Activated T-helper 1 cell treated with anti-CD3 and anti-CD28 coated beads, Interleukin-12 subunit alpha, Interleukin-12 subunit beta, Interleukin-2, Interleukin-4 antibody, amounts not matched to agents 30 ng/mL and 10 ng/mL and 1 ng/mL, durations not matched to agents 14 hours and 24 hours and 36 hours (primary cell): ENCODE measurements around the gene UNC93A. TPM values are rescaled to one million over a fixed set of nuclear protein-coding genes. Genes with fewer than 3 reads are reported as not detected.
"Not testable (repeated sequence)": the region's sequence is repeated elsewhere in the genome, so short reads cannot be mapped to it uniquely, and the experiment has no call there.

Source experiments
- DNase-seq: peaks from one replicate; pipeline ENCODE4 v3.0.0; 2021; ENCODE audit warnings: low spot score
- H3K27ac Mint-ChIP-seq: one replicate; pipeline ENCODE4 v1.8.0; 2021; ENCODE audit warnings: mild to moderate bottlenecking, mixed read lengths
- H3K27me3 Mint-ChIP-seq: one replicate; pipeline ENCODE4 v1.8.0; 2022; ENCODE audit warnings: mild to moderate bottlenecking, moderate library complexity, mixed read lengths; ENCODE audit not compliant: insufficient read depth
- H3K36me3 Mint-ChIP-seq: one replicate; pipeline ENCODE4 v1.8.0; 2021; ENCODE audit warnings: low read depth, mixed read lengths
- H3K4me1 Mint-ChIP-seq: one replicate; pipeline ENCODE4 v1.8.0; 2021; ENCODE audit warnings: low read depth, mixed read lengths
- H3K4me3 Mint-ChIP-seq: one replicate; pipeline ENCODE4 v1.8.0; 2021; ENCODE audit warnings: mild to moderate bottlenecking, moderate library complexity, mixed read lengths
- H3K9me3 Mint-ChIP-seq: one replicate; pipeline ENCODE4 v1.8.0; 2021; ENCODE audit warnings: mixed read lengths
- intact Hi-C: fragments of 100-400 bp; cut with micrococcal nuclease; formaldehyde crosslinking; loops from one replicate; pipeline ENCODE4 v1.15.1; 2024
- total RNA-seq: library from RNA; stranded (reverse); gene quantifications from 2 replicates; pipeline ENCODE4 v1.2.3, GENCODE V29; 2022

Gene UNC93A
- total RNA-seq, 1 donor from 2014 or later: not detected

- intact Hi-C loops: not testable (repeated sequence)
Observed at GRCh38 chr6:167318354-167318753, 27.2 kb downstream of the UNC93A start.

GRCh38 chr6:167318856-167319255, 27.7 kb downstream of the UNC93A start:
- not testable (repeated sequence) for H3K27ac Mint-ChIP-seq

More at GRCh38 chr6:167318354-167318753, 27.2 kb downstream of the UNC93A start:
- not testable (repeated sequence) for H3K27ac Mint-ChIP-seq, DNase-seq, H3K4me3 Mint-ChIP-seq, H3K4me1 Mint-ChIP-seq, H3K27me3 Mint-ChIP-seq, H3K9me3 Mint-ChIP-seq, H3K36me3 Mint-ChIP-seq

DNA sequence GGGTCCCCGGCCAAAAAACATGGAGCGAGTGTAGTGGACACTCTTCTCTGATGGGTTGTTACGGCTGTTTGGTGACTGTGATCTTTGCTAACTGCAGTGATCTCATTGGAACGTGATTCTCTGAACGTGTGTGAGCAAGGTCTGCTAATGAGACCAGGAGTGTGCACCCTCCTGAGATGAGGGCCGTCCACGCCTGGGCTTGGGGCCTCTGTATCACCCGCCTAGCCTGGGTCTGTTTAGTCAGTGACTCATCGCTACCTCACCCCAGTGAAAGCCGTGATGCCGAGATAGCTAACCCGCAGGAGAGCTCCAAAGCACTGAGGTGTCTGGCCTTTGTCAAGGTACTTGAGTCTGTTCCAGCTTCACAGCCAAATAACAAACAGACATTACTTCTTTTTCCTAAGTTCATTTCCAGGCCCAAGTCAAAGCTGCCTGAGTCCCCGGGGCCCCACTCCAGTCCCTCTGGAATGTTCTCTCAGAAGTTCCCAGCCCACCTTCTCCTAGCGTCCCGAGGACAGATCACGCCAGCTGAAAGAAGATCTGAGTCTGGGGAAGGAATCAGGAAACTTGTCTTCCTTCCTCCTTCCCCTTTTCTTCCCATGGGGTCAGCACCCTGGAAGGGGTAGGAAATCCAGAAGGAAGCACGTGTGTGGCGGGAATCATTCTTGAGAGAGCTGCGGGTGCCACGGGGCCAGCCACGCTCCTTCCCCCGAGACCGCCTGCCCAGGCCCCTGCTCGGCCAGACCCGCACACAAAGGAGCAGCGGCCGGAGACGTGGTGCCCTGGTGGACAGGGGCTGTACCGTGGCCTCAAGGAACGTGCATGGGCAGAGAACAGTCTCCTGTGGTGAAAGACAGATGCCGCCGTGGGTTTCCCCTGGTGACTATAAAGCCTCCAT, 29.0 kb downstream of the UNC93A start:
- not testable (repeated sequence) for H3K36me3 Mint-ChIP-seq

More at GRCh38 chr6:167318856-167319255, 27.7 kb downstream of the UNC93A start:
- DNase-seq, intact Hi-C loops, H3K4me1 Mint-ChIP-seq, H3K27me3 Mint-ChIP-seq, H3K36me3 Mint-ChIP-seq, H3K9me3 Mint-ChIP-seq, H3K4me3 Mint-ChIP-seq: not testable (repeated sequence)

GRCh38 chr6:167320754-167321056, 29.6 kb downstream of the UNC93A start:
- H3K36me3 Mint-ChIP-seq, H3K4me1 Mint-ChIP-seq, H3K4me3 Mint-ChIP-seq, H3K27ac Mint-ChIP-seq, intact Hi-C loops, H3K9me3 Mint-ChIP-seq, H3K27me3 Mint-ChIP-seq, DNase-seq: not testable (repeated sequence)

More for the DNA sequence above, 29.0 kb downstream of the UNC93A start:
- H3K4me1 Mint-ChIP-seq, H3K27me3 Mint-ChIP-seq, H3K27ac Mint-ChIP-seq, intact Hi-C loops, H3K4me3 Mint-ChIP-seq, DNase-seq, H3K9me3 Mint-ChIP-seq: not testable (repeated sequence)

DNA sequence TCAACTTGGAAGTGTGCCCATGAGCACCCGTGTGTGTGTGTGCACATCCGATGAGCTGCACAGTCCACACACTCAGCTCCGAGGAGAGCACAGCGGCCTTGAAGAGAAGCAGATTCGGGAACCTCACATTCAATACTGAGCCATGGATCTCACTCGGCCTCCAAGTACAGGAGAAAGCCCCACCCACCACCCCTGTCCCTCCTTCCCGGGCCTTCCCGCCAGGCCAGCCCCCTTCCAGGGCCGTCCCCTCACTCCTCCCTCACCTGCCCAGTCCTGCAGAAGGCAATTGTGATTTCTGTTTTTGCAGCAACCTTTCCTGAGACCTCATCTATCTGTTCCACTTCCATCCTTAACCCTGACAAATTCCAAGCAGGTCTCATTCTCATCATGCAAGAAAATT, 30.1 kb downstream of the UNC93A start:
- H3K9me3 Mint-ChIP-seq, H3K36me3 Mint-ChIP-seq, DNase-seq, H3K4me3 Mint-ChIP-seq, H3K27ac Mint-ChIP-seq, intact Hi-C loops, H3K27me3 Mint-ChIP-seq, H3K4me1 Mint-ChIP-seq: not testable (repeated sequence)

- DNase-seq: no peak
- Mint-ChIP-seq H3K4me1 (no peaks in the 10 kb centered on the region), H3K4me3 (no peak overlapping the region), H3K27ac (no peak overlapping the region), H3K27me3 (peaks cover 4% of the 10 kb centered on the region), H3K36me3 (no peaks in the 10 kb centered on the region), H3K9me3 (no peaks in the 10 kb centered on the region)
- intact Hi-C loops: no loop called here
Observed at GRCh38 chr6:167323111-167323510, 32.0 kb downstream of the UNC93A start.

GRCh38 chr6:167324111-167324510, 33.0 kb downstream of the UNC93A start:
- peaks cover 4% of the 10 kb centered on the region for H3K27me3 Mint-ChIP-seq
- no peaks in the 10 kb centered on the region for H3K36me3 Mint-ChIP-seq
- no peaks in the 10 kb centered on the region for H3K9me3 Mint-ChIP-seq
- DNase-seq: no peak
- intact Hi-C loops: no loop called here
- H3K27ac Mint-ChIP-seq: no peak overlapping the region
- H3K4me3 Mint-ChIP-seq: no peak overlapping the region
- no peaks in the 10 kb centered on the region for H3K4me1 Mint-ChIP-seq

DNA sequence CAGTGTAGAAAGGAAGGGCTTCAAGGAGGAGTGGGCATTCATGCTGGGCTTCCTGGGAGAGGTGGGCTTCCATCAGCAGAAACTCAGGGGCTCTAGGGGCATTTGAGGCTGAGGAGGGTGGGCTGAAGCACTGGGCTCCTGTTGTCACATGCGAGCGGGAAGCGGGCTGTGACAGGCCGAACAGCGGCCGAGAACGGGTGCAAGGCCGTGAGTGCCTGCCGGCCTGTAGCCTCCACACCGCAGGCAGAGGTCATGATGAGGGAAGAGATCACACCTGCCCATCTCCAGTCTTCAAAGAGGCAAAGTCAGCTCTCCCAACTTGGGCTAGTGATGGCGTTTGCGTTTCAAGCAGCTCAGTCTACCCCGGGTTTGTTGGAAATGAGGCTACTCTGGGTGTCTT, 34.7 kb downstream of the UNC93A start:
- peaks cover 4% of the 10 kb centered on the region for H3K27me3 Mint-ChIP-seq
- DNase-seq: no peak
- intact Hi-C loops: no loop called here
- H3K9me3 Mint-ChIP-seq: no peaks in the 10 kb centered on the region
- H3K36me3 Mint-ChIP-seq: no peaks in the 10 kb centered on the region
- no peak overlapping the region for H3K27ac Mint-ChIP-seq
- no peak overlapping the region for H3K4me3 Mint-ChIP-seq
- no peaks in the 10 kb centered on the region for H3K4me1 Mint-ChIP-seq

DNA sequence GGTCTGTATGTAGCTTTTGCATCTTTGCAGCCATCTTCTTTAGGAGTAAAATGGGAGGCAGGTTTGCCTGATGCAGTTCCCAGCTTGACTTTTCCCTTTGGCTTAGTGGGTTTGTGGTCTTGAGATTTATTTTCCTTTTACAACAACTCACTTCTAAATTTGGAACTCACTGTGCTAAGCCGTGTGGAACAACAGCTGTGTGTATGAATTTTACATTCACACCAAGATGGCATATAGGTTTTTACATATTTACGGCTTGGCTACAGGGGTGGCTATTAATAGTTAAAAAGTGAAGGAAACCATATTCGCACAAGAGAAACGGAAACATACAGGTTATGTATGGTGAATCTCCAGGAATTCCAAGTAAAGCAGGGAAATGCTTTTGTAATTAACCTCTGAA, 36.3 kb downstream of the UNC93A start:
- H3K27ac Mint-ChIP-seq: no peak overlapping the region
- H3K4me1 Mint-ChIP-seq: no peaks in the 10 kb centered on the region
- intact Hi-C loops: no loop called here
- no peaks in the 10 kb centered on the region for H3K9me3 Mint-ChIP-seq
- no peaks in the 10 kb centered on the region for H3K36me3 Mint-ChIP-seq
- peaks cover 4% of the 10 kb centered on the region for H3K27me3 Mint-ChIP-seq
- no peak overlapping the region for H3K4me3 Mint-ChIP-seq
- DNase-seq: no peak

DNA sequence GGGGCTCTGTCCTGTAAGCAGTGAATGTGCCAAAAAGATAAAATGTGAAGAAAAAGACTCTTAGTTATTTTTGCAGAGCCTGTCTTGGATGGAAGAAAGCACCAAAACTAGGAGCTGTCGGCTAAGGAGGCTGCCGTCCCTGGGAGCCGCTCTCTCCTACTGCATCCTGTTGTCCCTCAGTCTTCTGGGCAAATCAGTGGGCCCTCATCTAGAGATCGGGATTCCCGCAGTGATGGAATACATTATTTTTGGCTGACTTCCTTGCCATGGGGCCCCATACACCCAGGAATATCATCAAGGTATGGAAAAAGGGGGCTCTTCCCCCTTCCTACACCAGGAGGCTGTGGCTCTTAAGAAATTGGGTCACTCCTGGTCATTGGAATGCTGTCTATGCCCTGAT, 37.0 kb downstream of the UNC93A start:
- no peak overlapping the region for H3K27ac Mint-ChIP-seq
- peaks cover 4% of the 10 kb centered on the region for H3K27me3 Mint-ChIP-seq
- no peak overlapping the region for H3K4me3 Mint-ChIP-seq
- H3K36me3 Mint-ChIP-seq: no peaks in the 10 kb centered on the region
- H3K4me1 Mint-ChIP-seq: no peaks in the 10 kb centered on the region
- intact Hi-C loops: no loop called here
- no peaks in the 10 kb centered on the region for H3K9me3 Mint-ChIP-seq
- no peak for DNase-seq

- Mint-ChIP-seq H3K9me3 (no peaks in the 10 kb centered on the region), H3K4me1 (no peaks in the 10 kb centered on the region), H3K4me3 (no peak overlapping the region), H3K27me3 (peaks cover 4% of the 10 kb centered on the region), H3K27ac (no peak overlapping the region), H3K36me3 (no peaks in the 10 kb centered on the region)
- intact Hi-C loops: no loop called here
- no peak for DNase-seq
Observed at GRCh38 chr6:167329014-167329413, 37.9 kb downstream of the UNC93A start.

GRCh38 chr6:167330750-167331149, 39.6 kb downstream of the UNC93A start:
- Mint-ChIP-seq H3K27me3 (peaks cover 4% of the 10 kb centered on the region), H3K36me3 (no peaks in the 10 kb centered on the region), H3K9me3 (no peaks in the 10 kb centered on the region), H3K4me1 (no peaks in the 10 kb centered on the region), H3K4me3 (no peak overlapping the region), H3K27ac (no peak overlapping the region)
- no peak for DNase-seq
- intact Hi-C loops: no loop called here

DNA sequence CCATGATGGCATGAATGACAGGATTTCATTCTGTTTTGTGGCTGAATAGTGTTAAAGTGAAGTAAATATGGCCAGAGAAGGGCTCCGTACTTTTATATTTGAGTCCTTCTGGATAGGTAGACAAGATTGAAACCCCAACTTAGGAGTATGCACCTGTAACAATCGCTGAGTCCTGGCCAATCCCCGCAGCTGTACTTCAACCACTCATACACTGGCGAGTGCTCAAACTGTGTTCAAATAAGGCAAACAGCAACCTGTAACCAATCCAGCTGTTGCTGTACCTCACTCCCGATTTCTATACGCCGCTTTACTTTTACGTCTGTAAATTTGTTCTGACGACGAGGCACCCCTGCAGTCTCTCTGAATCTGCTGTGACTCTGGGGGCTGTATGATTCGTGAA, 40.5 kb downstream of the UNC93A start:
- DNase-seq: no peak
- H3K27me3 Mint-ChIP-seq: peaks cover 4% of the 10 kb centered on the region
- intact Hi-C loops: no loop called here
- no peaks in the 10 kb centered on the region for H3K36me3 Mint-ChIP-seq
- H3K9me3 Mint-ChIP-seq: no peaks in the 10 kb centered on the region
- no peak overlapping the region for H3K27ac Mint-ChIP-seq
- no peaks in the 10 kb centered on the region for H3K4me1 Mint-ChIP-seq
- no peak overlapping the region for H3K4me3 Mint-ChIP-seq
